NCI-H2227 treated with DMSO at 0.1 percent for 48 hours (cell line): ENCODE measurements around the gene GGT1.
"Not testable (repeated sequence)": the region's sequence is repeated elsewhere in the genome, so short reads cannot be mapped to it uniquely, and the experiment has no call there.

Source experiments
- DNase-seq: peaks from one replicate; lab custom pipeline; 2025; lab: John Stamatoyannopoulos, UW

Gene GGT1

DNA sequence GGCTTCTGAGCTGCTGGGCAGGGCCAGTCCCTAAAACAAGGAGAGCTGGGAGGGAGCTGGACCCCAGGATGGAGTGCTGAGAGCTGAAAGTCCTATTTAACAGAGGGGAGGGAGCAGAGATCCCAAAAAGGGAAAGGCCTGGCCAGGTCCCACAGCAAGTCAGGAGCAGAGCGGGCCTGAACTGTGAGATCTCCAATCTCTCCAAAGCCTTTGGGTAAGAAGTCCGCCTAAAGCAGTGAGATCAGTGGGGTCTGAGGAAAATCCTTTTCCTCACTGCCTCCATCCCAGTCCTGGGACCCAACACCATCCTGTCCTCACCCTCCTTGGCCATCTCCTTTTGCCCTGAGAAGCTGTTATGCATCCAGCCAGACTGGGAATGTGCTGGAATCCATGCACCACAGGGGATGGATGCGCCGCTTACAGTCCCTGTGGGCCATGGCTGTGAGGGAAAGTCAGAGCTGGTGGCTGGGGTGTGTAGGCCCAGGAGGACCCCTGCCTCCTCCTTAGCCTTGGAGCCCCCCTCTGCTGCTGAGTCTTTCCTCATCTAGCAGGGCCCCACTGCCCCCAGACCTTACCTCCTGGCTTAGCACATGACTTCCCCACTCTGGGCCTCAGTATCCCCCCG lies 18.7 kb upstream of the GGT1 start:
- DNase-seq, result no peak

DNA sequence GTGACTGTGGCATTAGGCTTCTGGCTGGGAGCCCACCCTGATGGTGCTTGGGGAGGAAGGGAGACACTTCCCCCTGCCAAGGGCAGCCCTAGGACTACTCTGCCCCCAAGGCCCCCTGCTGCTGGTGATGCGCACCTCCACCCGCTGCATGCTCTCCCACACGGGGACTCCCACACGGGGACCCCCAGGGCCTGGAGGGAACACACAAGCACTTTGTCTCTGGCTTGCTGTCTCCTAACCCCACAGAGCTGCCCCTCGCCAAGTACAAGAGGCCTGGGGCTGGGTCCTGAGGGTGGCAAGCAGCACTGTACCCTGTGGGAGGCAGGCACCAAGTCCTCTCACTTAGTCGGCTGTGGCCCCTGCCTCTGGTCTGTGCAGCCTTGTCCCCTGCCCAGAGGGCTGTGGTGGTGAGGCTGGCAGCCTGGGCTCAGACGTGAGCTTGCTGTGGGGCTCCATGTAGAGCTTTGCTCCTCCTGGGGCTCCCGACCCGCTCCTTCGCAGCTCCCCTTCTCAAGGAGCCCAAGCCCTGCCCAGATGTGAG lies 18.1 kb upstream of the GGT1 start:
- no peak for DNase-seq

DNA sequence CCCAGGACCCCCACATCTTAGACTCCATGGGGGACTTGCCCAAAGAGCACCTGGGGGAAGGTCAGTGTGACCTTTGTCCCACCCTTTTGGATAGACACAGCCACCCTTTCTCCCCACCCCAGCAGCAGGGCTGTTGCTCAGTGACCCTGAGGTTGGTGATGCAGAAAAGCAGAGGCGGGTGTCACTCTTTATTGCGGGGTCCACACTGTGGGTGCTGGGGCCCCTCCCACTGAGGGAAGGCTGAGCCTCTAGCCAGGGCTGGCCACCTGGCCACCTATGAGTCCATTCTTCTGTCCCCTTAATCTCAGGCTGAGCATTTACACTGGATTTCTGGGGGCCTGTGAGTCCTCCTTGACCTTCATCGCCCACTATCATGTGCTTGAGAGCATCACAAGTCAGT lies 17.5 kb upstream of the GGT1 start:
- no peak for DNase-seq

DNA sequence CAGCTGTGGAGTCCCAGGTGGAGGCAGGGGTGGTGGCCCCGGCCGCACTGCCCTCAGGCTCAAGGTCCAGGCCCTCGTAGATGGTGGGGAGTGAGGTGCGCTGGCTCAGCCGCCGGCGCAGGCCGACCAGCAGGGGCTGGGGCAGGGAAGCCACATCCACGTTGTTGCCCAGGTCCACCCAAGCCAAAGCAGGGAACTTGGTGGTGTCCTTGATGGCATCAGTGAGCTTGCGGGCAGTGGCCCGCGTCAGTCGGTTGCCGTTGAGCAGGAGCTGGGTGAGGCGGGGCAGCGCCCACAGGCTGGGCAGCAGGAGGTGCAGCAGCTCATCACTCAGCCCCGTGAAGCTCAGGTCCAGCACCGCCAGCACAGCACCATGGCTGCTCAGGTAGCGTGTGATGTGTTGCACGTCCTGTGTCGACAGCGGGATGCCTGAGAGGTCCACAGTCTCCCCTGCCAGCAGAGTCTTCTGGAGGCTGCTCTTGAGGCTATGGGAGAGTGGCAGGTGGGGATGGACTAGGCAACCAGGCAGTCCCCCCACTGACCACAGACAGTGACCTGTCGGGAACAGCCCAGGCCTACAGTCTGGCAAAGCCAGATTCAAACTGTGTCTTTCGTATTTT lies 17.0 kb upstream of the GGT1 start:
- no peak for DNase-seq

DNA sequence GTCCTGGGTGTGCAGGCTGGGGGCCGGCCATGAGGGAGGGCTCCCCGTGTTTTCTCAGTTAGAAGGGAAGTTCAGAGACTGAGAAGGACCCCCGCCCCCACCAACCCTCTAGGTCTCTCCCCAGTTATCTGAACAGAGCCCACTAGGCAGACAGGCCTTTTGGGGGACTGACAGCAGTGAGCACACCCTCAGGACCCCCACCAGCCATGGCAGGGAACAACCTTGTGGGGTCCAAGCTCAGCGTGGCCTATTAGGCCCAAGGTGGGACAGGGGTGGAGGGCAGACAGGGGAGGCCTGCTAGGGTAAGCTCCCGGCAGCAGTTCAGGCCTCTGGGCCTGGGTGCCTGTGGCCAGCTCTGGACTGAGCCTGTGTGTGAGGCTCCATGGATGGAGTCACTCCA lies 15.7 kb upstream of the GGT1 start:
- DNase-seq, result no peak

DNA sequence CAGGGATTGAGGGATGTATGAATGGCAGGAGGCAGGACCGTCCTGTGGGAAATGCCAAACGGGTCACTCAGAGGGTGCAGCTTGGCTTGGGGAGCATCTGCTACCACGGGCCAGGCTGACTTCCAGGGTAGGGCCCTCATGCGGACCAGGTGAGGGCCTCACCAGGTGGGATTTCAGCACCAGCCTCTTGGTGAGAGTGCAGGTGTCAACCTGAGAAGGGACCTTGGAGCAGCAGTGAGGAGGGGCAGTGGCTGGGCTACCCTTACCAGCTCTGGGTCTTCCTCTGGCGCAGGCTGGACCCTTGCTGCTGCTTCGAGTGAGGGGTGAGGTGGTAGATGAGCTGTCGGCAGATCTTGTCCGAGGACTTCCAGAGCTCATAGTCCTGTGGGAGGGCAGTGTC lies 15.0 kb upstream of the GGT1 start:
- DNase-seq, result no peak

DNA sequence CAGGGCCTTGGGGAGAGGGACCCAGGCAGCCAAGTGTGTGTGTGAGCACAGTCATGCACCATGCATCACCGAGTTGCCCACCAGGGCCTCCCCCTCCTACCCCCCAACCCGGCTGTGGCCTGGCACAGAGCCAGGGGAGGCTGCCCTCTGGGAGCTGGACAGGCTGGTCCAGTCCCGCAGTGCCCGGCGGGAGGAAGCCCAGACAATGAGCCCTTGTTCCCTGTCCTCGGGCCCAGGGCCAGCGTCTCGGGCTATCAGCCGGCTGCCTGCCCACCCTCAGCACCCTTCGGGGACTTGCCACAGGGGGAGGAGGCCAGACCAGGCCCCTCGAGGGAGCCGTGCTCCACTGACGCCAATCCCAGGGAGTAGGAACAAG lies 14.6 kb upstream of the GGT1 start:
- DNase-seq, result no peak

DNA sequence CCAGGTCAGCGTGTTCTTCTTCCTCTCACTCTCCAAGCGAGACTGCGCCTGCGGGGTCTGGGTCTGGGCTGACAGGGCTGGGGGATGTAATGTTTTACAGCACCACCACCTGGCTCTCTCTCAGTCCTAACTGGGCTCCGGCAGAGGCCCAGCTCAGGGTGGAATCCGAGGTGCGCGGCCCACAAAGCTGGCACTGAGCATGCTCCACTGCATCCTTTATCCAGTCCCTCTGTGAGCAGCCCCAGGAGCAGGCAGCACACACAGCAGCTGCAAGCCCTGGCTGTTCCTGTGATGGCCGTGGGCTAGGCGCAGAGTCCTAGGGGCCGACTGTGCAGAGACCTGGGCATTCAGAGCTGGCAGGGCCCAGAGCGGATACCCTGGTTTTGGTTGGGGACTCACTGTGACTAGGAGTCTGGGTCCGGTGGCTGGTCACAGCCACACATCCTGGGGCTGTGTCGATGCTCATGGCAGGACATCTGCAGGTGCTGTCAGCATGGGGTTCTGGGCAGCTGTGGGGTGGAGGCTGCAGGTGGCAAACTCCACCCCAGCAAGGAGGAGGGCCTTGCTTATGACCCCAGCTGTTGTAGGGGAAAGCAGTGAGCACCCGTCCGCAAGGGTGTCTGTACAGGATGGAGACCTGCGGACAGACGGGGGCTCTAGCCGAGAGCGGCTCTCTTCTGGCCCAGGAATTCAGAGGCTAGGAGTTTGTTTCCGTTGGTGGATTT lies 14.1 kb upstream of the GGT1 start:
- no peak for DNase-seq

DNA sequence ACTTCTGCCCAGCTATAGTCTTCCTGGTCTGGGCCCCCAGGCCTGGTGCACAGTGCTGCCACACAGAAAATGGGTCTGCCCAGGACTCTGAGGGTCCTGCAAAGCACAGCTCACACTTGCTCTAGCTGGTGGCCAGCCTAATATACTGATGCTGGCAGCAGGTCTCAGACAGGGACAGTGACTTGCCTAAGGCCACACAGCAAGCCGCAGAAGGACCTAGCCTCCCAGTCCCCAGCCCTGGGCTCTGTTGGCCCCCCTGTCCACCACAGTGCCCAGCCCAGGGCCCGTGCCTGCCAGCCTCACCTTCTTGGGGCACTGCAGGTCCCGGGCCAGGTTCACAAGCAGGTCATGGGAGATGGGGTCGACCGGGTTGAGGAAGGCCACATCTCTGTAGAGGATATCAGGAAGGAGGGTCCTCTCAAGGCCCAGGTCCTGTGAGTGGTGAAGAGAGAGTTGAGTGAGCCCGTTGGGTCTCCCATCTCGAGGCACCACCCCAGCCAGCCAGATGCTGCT lies 13.4 kb upstream of the GGT1 start:
- DNase-seq, result no peak

DNA sequence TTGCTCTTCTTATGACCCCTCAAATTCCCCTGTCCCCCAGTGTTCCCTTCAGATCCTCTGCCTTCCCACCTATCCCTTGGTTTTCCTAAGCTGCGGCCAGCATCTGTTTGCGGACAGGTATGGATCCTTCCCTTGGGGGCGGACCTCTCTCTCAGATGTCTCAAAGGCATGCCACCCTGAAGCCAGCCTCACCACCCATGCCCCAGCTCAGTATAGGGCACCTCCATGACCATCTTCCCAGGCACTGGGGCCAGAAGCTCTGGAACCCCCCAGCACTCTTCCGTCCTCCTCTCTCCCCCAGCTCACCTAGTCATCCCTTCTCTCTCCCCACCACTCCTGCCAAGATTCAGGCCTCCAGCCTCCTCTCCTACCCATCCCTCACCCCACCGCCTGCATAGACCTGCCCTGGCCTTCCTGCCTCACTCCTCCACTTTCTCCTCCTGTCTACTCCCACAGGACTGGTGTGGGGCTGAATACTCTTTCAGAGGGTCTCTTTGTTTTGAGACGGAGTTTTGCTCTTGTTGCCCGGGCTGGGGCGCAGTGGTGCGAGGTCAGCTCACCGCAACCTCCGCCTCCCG lies 12.3 kb upstream of the GGT1 start:
- DNase-seq, result no peak

DNA sequence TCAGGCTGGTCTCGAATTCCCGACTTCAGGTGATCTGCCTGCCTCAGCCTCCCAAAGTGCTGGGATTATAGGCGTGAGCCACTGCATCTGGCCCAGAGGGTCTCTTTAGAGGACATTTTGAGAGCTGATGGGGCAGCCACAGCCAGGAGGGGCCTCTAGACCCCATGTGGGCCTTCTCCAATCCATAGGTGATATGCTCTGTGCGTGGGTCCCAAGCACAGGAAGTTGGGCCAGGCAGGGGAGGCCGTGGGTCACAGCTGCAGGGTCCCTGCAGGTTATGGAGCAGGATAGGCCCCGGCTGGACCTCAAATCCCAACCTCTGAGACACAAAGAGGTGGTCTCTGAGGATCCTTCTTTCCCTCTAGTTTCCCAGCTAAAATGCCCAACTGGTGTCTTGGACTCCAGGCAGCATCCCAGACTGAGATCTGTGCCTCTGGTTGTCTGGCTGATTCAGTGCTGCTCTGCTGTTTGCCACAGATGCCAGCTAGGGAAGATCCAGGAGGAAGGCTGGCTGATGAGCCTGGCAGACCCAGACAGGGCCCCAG lies 11.6 kb upstream of the GGT1 start:
- DNase-seq, result no peak

DNA sequence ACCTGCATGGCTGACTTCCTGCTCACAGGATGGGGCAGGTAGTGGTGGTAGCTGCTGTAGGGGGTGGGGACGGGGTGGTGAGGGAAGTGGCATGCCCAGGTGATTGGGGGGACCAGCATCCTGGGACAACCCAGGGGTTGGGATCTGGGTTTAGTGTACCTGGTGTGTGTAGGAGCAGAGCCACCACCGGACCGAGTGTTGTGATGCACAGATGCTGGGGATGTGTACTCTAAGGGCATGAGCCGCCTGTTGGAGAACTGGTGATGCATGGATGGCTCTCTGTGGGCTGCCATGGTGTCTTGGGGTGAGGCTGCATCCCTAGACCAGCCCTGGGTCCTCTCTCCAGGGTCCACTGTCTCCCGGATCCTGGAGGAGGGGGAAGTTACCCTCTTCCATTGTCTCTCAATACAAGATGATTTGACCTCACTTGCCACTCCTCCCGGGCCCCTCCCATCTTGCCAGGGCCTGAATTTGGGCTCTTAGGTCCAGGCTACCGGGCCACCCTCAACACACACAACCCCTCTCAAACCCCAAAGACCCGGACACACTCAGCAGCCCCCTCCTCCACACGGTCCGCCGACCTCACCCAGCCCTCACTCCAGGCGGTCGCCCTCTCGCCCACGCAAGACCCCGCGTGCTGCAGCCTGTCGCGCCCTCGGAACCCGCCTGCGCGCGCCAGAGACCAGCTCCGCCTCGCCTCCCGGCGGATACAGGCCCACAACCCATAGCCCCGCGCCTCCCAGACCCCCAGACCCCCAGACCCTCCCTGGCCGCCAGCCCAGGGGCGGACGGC lies 10.7 kb upstream of the GGT1 start:
- no peak for DNase-seq

DNA sequence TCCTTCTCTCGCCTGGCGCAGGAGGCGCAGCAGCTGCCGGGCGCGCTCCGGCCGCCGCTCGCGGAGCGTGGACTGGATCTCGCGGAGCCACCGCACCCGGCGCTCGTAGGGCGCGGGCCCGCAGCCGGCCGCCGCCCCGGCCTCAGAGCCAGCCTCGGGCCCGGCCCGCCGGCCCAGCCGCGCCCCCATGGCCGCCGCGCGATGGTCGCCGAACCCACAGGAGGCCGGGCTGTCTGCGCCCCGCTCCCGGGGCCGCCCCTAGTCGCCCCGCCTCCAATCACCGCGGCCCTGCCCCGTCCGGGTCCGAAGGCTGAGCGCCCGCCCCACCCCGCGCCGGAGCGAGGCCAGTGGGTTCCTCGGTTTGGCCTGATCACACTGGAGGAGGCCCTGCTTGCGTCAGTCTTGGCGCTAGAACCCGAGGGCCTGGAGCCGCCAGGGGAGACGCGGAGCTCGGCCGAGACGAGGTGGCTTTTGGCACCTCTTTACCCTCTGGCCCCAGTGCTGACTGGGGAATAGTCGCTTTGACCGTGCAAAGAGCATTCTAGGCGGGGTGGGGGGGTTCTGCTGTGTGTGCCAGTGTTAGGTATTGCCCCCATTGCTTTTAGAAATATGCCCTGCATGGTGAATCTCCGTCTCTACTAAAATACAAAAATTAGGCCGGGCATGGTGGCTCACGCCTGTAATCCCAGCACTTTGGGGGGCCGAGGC lies 10.0 kb upstream of the GGT1 start, which contains the start of gene LRRC75B:
Gene LRRC75B, minus strand, starts transcription at position 223 of the 708 bp plus-strand sequence. Its CDS starts 34 bp downstream, at position 189.
- DNase-seq, result peak; percentile 28

DNA sequence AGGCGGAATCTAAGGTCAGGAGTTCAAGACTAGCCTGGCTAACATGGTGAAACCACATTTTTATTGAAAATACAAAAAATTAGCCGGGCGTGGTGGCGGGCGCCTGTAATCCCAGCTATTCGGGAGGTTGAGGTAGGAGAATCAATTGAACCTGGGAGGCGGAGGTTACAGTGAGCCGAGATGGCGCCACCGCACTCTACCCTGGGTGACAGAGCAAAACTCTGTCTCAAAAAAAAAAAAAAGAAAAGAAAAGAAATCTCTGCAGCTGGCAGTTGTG lies 9.5 kb upstream of the GGT1 start:
- not testable (repeated sequence) for DNase-seq

DNA sequence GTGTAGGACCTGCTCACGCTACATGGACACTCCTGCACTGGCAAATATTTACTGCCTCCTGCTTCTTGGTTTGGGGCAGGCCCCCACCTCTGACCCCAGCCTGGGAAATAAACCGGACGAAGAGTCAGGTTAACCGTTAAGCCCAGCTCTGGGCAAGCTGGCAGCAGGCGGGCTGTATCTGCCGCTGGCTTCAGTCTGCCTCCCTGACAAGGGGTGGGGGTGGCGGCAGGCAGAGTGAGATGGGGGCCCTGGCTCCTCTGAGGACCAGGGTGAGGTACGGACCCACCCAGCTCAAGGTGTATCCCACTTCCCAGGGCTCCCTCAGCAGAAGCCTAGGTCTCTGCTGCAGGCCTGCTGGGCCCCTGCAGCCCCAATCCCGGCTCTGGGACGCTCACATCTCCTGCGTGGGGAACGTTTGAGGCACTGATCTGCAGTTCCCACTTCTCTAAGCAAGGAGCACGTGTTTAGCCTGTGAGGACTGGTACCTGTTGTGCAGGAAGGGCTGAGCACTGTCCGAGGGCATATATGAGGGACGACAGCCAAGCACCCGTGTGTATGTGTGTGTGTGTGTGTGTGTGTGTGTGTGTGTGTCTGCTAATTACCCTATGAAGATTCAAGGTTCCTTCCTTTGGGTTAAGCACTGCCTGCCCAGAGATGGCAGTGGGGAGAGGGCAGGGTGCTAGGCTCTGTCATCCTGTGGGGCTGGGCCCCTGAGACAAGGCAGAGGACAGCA lies 9.0 kb upstream of the GGT1 start:
- DNase-seq, result no peak

DNA sequence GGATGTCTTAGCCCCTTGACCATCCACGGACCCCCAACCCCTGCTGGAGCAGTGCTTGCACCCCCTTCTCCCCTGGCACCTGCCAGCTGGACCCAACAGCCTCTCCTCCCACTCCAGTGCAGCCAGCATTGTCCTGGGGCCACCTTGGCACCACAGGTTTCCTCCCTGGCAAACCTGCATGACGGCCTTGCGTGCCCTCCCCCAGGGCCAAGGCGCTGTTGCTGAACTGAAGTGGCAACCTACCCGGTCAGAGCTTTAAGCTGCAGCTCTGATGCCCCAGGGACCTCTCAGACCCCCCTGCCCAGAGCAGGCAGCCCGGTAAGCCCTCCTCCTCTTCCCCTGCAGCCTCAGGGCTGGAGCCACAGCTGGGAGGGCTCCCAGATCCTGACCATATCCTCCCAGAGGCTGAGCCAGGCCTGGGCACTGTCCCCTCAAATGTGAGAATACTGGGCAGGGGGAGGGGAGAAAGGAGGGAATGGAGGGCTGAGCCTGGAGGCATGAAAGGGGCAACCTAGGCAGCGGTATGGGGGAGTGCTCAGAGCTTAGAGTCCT lies 8.3 kb upstream of the GGT1 start:
- no peak for DNase-seq

DNA sequence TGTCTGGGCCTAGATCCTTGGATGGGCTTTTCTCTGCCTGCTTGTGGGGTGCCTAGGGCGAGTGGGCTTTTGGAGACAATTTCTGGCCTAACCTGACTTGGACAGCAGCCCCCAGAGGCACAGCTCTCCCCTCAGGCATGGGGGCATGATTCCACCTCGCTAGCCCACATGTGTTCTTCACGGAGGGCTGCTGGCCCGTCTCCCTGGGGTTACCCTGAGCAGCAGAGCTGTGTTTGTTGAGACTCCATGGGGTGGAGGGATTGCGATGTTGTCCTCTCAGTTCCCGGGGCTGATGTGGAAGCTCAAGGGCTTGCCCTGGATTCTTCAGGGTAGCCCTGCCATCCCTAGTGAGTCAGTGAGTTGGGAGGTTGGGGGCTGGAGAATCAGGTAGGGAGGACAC lies 7.8 kb upstream of the GGT1 start:
- no peak for DNase-seq

DNA sequence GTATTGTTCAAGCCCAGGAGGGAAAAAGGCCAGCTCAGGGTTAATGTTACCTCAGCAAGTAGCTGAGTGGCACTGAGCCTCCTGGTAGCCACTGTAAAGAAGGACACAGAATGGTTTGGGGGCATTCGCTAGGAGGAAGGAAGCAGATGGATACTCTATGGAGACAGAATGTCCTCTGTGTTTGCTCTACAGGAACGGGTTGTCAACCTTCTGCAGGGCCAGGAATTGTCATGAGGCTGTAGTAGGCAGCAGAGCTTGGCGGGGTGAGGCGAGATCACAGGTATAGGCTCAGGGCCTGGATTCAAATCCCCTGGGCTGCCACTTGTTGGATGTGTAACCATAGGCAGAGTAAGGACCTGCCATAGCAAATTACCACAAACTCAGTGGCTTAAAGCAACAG lies 7.1 kb upstream of the GGT1 start:
- DNase-seq, result no peak

DNA sequence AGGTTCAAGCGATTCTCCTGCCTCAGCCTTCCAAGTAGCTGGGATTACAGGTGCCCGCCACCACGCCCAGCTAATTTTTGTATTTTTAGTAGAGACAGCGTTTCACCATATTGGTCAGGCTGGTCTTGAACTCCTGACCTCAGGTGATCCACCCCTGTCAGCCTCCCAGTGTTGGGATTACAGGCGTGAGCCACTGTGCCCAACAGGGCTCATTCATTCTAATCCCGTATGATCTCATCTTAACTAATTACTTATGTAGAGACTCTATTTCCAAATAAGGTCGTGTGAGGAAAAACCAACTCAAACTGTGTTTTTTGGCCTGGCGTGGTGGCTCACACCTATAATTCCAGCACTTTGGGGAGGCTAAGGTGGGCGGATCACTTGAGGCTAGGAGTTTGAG lies 5.9 kb upstream of the GGT1 start:
- not testable (repeated sequence) for DNase-seq

DNA sequence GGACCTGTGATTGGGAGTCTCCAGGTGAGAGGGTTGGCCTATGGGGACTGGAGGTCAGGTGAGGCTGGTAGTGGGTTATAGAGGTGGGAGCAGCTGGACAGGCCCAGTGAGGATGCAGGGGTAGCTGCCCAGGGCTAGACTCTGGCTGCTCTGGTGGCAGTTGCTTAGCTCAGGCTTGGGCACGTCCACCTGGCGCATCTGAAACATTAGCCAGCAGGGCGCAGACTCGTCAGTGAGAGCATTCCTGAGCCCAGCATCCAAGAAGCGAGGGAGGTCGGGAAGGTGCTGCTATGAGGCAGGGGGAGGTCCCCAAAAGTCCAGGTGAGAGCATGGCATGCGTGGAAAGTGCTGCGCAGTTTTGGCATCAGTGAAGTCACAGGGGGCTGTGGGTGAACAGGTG lies 3.5 kb upstream of the GGT1 start:
- DNase-seq, result no peak
